Ureter (tissue), 1 donor: Measurements from ENCODE around the gene KLHL6. TPM values are rescaled to one million over a fixed set of nuclear protein-coding genes. Genes with fewer than 3 reads are reported as not detected.
"Not testable (repeated sequence)": the region's sequence is repeated elsewhere in the genome, so short reads cannot be mapped to it uniquely, and the experiment has no call there.

ENCODE experiments used
- DNase-seq: peaks from one replicate; pipeline ENCODE4 v3.0.0-alpha.2; 2020; ENCODE audit warnings: low spot score
- total RNA-seq: library from RNA; stranded (reverse); gene quantifications from one replicate; pipeline ENCODE4 v1.2.4, GENCODE V29; 2023
- donor health status: DM: yes; HTN: yes; CAD: no.

KLHL6 gene
- total RNA-seq, 1 donor from 2014 or later = 6.4 TPM

GRCh38 chr3:183487016-183487415 is 68.5 kb downstream of the KLHL6 start:
- DNase-seq = peak; percentile 8

DNA sequence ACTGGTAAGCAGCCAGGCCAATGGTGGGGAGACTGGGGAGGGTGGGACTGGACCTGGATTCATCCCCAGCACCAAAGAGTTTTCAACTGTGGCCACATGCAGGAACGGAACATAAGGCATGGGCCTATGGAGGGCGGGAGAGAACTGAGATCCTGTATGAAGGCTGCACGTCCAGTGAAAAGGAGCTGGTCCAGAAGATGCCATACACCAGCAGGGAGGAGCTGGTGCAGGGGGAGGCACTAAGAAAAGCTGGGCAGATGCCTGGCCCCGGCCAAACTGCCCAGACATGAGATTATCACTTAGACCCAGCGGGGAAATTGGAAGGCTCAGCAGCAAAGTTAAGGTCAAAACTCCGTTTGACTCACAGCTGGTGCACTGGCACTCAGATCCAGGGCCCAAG is 69.0 kb downstream of the KLHL6 start:
- DNase-seq = peak; percentile 31

DNA sequence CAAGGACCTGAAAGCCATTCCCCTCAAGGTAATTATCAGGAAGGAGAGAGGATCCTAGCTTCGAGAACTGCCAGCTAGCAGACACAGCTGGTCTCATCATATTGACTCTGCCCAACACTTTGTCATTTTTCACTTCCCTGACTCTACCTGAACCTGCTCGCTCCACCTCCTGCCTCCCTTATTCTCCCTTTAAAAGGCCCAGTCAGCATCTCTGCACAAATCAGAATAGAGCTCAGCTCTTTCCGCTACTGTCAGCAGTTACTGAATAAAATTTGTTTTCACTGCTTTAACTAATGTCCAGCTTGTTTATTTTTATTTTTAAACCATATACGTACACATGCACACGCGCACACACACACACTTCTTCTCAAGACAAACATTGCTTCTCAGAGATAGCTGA is 69.9 kb downstream of the KLHL6 start:
- peak; percentile 3 for DNase-seq

GRCh38 chr3:183485093-183485492 is 70.4 kb downstream of the KLHL6 start:
- peak; percentile 35 for DNase-seq

GRCh38 chr3:183484431-183485075 is 71.0 kb downstream of the KLHL6 start:
- peak; percentile 28 for DNase-seq

GRCh38 chr3:183481582-183481981 is 73.9 kb downstream of the KLHL6 start:
- no peak for DNase-seq

DNA sequence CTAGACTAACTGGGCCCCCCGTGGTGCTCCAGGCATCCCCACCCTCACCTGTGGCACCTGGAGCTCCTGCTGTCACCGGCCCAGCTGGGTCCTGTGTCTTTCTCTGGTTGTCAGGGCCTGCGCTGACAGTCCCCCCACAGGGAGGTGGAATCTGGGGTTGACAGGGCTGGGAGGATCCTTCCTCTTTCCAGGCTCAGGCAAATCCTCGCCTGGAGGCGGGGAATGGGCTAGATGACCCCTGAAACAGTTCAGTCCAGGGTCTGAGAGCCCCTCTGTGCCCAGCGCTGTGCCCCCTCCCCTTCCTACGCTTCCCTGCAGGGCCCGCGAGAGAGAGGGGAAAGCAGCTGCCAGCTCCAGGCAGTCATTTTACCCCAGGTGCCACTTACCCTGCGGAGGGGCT is 77.0 kb downstream of the KLHL6 start:
- DNase-seq = no peak

DNA sequence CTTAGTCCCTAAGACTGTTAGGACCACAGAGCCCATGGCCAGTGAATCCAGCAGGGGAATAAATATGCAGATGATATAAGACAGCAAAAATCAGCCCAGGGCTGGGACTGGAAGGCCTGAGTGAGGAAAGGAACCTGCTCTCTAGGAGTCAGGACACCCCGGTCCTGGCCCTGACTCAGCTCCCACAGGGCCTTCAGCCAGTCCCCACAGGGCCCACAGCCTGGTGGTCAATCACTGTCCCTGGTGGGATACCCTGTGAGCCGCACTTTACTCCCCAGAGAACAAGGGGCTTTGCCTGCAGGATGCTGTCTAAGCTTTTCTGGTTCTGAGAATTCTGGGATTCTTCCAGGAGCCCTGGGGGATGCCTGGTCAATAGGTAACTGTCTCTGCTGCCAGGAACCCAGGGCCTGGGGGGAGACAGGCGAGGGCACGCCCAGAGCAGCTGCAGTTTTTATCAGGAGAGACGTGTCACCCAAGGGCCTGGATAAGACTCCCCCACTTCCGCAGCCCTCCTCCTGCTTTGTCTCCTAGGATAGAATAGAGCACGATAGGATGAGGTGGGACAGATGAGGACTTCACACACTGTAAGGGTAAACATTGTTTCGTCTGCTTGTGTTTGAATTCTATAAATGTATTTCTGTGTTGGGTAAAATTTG is 77.6 kb downstream of the KLHL6 start:
- no peak for DNase-seq

DNA sequence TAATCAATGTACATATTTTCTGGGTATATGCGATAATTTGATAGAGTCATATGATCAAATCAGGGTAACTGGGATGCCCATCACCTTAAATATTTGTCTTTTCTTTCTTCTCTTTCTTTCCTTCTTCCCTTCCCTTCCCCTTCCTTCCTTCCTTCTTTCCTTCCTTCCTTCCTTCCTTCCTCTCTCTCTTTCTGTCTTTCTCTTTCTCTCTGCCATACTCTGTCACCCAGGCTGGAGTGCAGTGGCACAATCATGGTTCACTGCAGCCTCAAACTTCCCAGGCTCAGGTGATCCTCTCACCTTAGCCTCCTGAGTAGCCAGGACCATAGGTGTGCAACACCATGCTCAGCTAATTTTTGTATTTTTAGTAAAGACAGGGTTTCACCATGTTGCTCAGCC is 79.7 kb downstream of the KLHL6 start:
- DNase-seq = not testable (repeated sequence)

GRCh38 chr3:183475016-183475763 is 80.3 kb downstream of the KLHL6 start:
- DNase-seq = no peak

DNA sequence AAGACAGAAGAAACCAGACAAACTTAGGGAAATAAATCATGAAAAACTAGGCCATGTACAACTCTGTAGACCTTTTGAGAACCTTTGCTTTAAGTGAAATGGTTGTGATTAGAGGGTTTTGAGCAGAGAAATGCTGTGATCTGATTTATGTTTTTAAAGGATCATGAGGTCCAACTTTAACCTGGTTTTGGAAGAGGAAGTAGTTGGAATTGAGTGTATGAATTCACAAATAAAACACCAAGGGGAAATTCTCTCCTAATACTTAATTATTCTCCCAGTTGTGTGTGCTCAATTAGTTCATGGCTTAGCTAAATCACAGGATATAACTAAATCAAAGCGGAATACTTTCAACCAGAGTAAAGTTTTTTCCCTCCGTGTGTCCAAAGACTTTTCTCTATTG is 81.5 kb downstream of the KLHL6 start:
- no peak for DNase-seq

DNA sequence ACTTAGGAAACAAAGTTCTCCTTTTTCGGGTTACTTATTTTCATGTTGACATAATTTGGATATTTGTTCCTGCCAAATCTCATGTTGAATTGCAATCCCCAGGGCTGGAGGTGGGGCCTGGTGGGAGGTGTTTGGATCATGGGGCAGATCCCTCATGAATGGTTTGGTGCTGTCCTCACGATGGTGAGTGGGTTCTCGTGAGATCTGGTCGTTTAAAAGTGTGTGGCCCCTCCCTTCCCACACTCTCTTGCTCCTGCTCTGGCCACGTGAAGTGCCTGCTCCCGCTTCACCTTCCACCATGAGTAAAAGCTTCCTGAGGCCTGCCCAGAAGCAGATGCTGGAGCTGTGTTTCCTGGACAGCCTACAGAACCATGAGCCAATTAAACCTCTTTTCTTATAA is 83.4 kb downstream of the KLHL6 start:
- no peak for DNase-seq

DNA sequence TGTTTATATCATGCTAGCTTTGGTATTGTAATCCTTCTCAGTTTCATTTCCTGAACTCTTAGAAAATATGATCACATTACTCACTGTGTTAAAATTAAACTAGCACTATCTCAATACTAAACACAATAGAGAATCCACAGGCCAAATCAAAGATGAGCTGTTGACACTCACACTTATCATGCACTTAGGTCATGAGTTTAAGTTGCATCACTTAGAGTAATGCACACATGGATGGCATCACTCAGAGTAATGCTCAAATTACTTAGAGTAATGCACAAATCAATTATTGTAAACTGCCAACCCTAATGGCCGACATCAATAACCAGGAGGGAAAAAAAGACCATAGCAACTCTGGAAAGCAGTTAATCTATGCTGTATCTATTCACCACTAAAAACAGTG is 87.1 kb downstream of the KLHL6 start:
- no peak for DNase-seq

DNA sequence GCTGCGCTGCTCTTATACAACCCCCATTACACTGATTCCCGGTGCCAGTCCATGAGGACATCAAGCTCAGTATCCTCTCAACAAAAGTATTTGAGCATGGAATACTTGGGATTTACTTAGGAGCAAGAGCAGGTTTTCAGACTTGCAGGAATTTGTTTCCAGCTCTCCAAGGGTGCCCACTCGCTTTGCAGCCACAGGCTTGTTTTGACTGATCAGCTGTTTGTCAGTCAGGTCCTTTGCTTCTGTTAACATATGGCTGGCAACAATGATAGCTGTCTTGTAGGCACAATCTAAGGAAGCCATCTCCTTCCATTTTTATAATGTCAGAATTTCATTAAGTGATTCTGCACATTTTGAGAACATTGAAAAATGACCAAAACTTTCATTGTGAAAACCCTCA is 88.9 kb downstream of the KLHL6 start:
- DNase-seq = no peak

- not testable (repeated sequence) for DNase-seq
These were observed 89.8 kb downstream of the KLHL6 start for GRCh38 chr3:183465710-183466109.

- DNase-seq = no peak
These were observed 91.0 kb downstream of the KLHL6 start for GRCh38 chr3:183464480-183464879.

- DNase-seq = no peak
These were observed 95.1 kb downstream of the KLHL6 start for GRCh38 chr3:183460081-183461055.

GRCh38 chr3:183455089-183455488 is 100.4 kb downstream of the KLHL6 start:
- no peak for DNase-seq

- DNase-seq = no peak
These were observed 101.4 kb downstream of the KLHL6 start for GRCh38 chr3:183454064-183454463.

DNA sequence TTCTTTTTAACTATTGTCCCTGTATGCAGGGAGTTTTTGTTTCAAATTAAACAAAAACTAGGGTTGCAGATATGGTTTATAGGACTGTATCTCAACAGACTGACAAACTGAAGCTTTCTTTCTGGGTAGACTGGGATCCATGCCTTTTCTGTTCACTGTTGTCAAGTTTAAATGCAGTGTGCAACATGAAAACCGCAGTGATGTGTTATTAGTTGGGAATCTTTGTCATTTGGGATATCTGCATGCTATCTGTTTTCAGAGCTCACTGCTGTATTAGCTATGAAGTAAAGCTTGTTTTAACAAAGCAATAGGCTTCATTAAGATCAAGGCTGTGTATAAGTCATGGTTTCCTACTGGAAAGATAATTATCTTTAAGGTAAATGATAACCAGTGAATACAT is 105.7 kb downstream of the KLHL6 start:
- no peak for DNase-seq

- DNase-seq = no peak
These were observed 106.1 kb downstream of the KLHL6 start for GRCh38 chr3:183449391-183449790.
